Endothelial cell of umbilical vein (primary cell): ENCODE results near the gene TNRC6A. TPM values are rescaled to one million over a fixed set of nuclear protein-coding genes. Genes with fewer than 3 reads are reported as not detected.

ENCODE experiments used
- BruUV-seq: library from RNA; stranded (reverse); fragments of 400-500 nt; replicated peaks from 2 replicates; lab custom pipeline; 2021; lab: Mats Ljungman, UMichigan
- CTCF ChIA-PET: fragments of 300-600, 350-600 bp; sonication (Branson Sonifier 250); formaldehyde crosslinking; loops from one replicate; lab custom pipeline; 2021; ENCODE audit warnings: antibody characterized with exemption, inconsistent platforms; lab: Charles Lee
- POLR2A ChIA-PET: fragments of 300-600, 350-600 bp; sonication (Branson Sonifier 250); formaldehyde crosslinking; loops from one replicate; lab custom pipeline; 2021; ENCODE audit warnings: antibody characterized with exemption, inconsistent platforms; lab: Charles Lee
- DNase-seq: peaks from one replicate; pipeline ENCODE4 v3.0.0-alpha.2; 2011; ENCODE audit warnings: low read depth, low spot score
- FAIRE-seq: peaks from 2 replicates; lab custom pipeline; 2011; peaks lifted over from hg19 to GRCh38; lab: Jason Lieb, UNC
- H2AFZ ChIP-seq: 2 replicates; pipeline ENCODE4 v1.6.0; 2012; ENCODE audit warnings: low read depth, low read length, control low read depth, inconsistent platforms
- H3K27ac ChIP-seq: 2 replicates; pipeline ENCODE4 v1.5.1; 2011; ENCODE audit warnings: low read depth, mild to moderate bottlenecking, control low read depth, low read length, moderate library complexity; ENCODE audit not compliant: insufficient read depth
- H3K27me3 ChIP-seq, 2 experiments: 2 replicates each; pipeline versions ENCODE4 v1.6.0 to v1.6.1; 2011; ENCODE audit warnings: low read length in 2 of 2, mixed read lengths in 1 of 2; ENCODE audit not compliant: control insufficient read depth in 2 of 2, insufficient read depth in 2 of 2
- H3K36me3 ChIP-seq, 2 experiments: 2 replicates in 1 of 2; 3 replicates in 1 of 2; pipeline ENCODE4 v1.5.1; 2011; ENCODE audit warnings: low read length in 2 of 2, mild to moderate bottlenecking in 1 of 2, moderate library complexity in 1 of 2; ENCODE audit not compliant: control insufficient read depth in 2 of 2, insufficient read depth in 2 of 2; ENCODE audit errors: extremely low read depth in 1 of 2
- H3K4me1 ChIP-seq: 3 replicates; pipeline ENCODE4 v1.5.1; 2011; ENCODE audit warnings: mild to moderate bottlenecking, low read length; ENCODE audit not compliant: control insufficient read depth, insufficient read depth; ENCODE audit errors: extremely low read depth
- H3K4me2 ChIP-seq: 2 replicates; pipeline ENCODE4 v1.6.1; 2011; ENCODE audit warnings: low read length, control low read depth, mixed read lengths; ENCODE audit not compliant: insufficient read depth
- H3K4me3 ChIP-seq, 3 experiments: fragments of 200-600 bp in 1 of 3; sonication (generic), shearing (Covaris generic) in 1 of 3; replicated peaks in 1 of 3; 2 replicates each; pipeline ENCODE4 v1.5.1; 2011 to 2016; ENCODE audit warnings: control low read depth in 3 of 3, low read length in 3 of 3, mild to moderate bottlenecking in 2 of 3, inconsistent platforms in 1 of 3, low read depth in 1 of 3, moderate library complexity in 1 of 3; ENCODE audit not compliant: insufficient read depth in 1 of 3
- H3K79me2 ChIP-seq: 2 replicates; pipeline ENCODE4 v1.6.0; 2012; ENCODE audit warnings: low read length, inconsistent platforms; ENCODE audit not compliant: control insufficient read depth, insufficient read depth
- H3K9ac ChIP-seq: replicated peaks from 2 replicates; pipeline ENCODE3; 2011; ENCODE audit warnings: low read length, control low read depth; ENCODE audit not compliant: insufficient read depth; ENCODE audit errors: extremely low read depth
- H3K9me1 ChIP-seq: replicated peaks from 3 replicates; pipeline ENCODE4 v1.6.0; 2011; ENCODE audit warnings: mild to moderate bottlenecking, low read length; ENCODE audit not compliant: control insufficient read depth, insufficient read depth; ENCODE audit errors: extremely low read depth
- H3K9me3 ChIP-seq: replicated peaks from 2 replicates; pipeline ENCODE4 v1.5.1; 2012; ENCODE audit warnings: low read length, inconsistent platforms; ENCODE audit not compliant: control insufficient read depth, insufficient read depth
- H4K20me1 ChIP-seq: replicated peaks from 2 replicates; pipeline ENCODE3; 2011; ENCODE audit warnings: mild to moderate bottlenecking, low read length; ENCODE audit not compliant: control insufficient read depth, insufficient read depth; ENCODE audit errors: extremely low read depth
- EZH2 ChIP-seq: IDR thresholded peaks from 2 replicates; pipeline ENCODE4 v1.6.1; 2012; ENCODE audit warnings: borderline replicate concordance, low read depth, mild to moderate bottlenecking, moderate library complexity, low read length, inconsistent platforms; ENCODE audit not compliant: severe bottlenecking
- FOS ChIP-seq: IDR thresholded peaks from 2 replicates; pipeline ENCODE4 v1.6.1; 2011; ENCODE audit warnings: mild to moderate bottlenecking, low read length, moderate library complexity, borderline replicate concordance; ENCODE audit not compliant: insufficient read depth
- GATA2 ChIP-seq: IDR thresholded peaks from 2 replicates; pipeline ENCODE4 v1.7.0; 2011; ENCODE audit warnings: low read depth, mild to moderate bottlenecking, moderate library complexity, mixed read lengths, low read length; ENCODE audit not compliant: insufficient read length, insufficient read depth
- JUN ChIP-seq: IDR thresholded peaks from 2 replicates; pipeline ENCODE4 v1.6.1; 2011; ENCODE audit warnings: borderline replicate concordance, low read depth; ENCODE audit not compliant: insufficient read length, insufficient read depth
- MYC ChIP-seq: IDR thresholded peaks from one replicate; pipeline ENCODE4 v1.6.1; 2011; ENCODE audit warnings: mild to moderate bottlenecking, low read depth, low read length
- POLR2A ChIP-seq: IDR thresholded peaks from 2 replicates; pipeline ENCODE4 v1.6.1; 2012; ENCODE audit warnings: low read depth, mild to moderate bottlenecking, control low read depth, low read length
- POLR2AphosphoS5 ChIP-seq: IDR thresholded peaks from 2 replicates; pipeline ENCODE4 v1.6.1; 2012; ENCODE audit warnings: low read depth, mild to moderate bottlenecking, control low read depth, low read length, moderate library complexity; ENCODE audit not compliant: insufficient read depth
- dilution Hi-C: fragments of 300-500 bp; cut with MboI; formaldehyde crosslinking; loops from one replicate; pipeline ENCODE4 v1.15.0; 2019; ENCODE audit warnings: low sequenced_read_pairs; ENCODE audit not compliant: extremely low pct_ligation_motif_present
- intact Hi-C: fragments of 100-400 bp; cut with micrococcal nuclease; formaldehyde crosslinking; loops from one replicate; pipeline ENCODE4 v1.10.0; 2022
- polyA plus RNA-seq, 4 experiments: library from polyadenylated mRNA; depleted of rRNA in 3 of 4; stranded (reverse) in 3 of 4; unstranded in 1 of 4; fragments of >200 nt; gene quantifications; 2 replicates each; pipeline versions ENCODE4 v1.2.1 to v1.2.3, GENCODE V29; 2011 to 2012; ENCODE audit warnings: missing spikeins in 1 of 4
- total RNA-seq: library from RNA; stranded (reverse); gene quantifications from 2 replicates; pipeline ENCODE4 v1.2.3, GENCODE V29; 2021
- TF ChIP-seq, protein P1 (sequence below), 2 donors: IDR thresholded peaks; 1 replicate in 1 of 2; 2 replicates in 1 of 2; pipeline ENCODE4 v1.5.1; 2011; ENCODE audit warnings: low read length in 2 of 2, mild to moderate bottlenecking in 2 of 2, moderate library complexity in 2 of 2, control low read depth in 1 of 2, inconsistent platforms in 1 of 2, low read depth in 1 of 2; ENCODE audit not compliant: insufficient read depth in 1 of 2; ENCODE audit errors: extremely low read depth in 1 of 2

TNRC6A gene
- total and polyA plus RNA-seq, 2 donors (not counting 3 experiments of a cell fraction or from before 2014, with no cell fraction given): 39.3 to 74.5 TPM

- TF ChIP-seq GATA2 (no peak), POLR2AphosphoS5 (no peak), MYC (no peak), JUN (no peak), EZH2 (no peak), FOS (no peak), POLR2A (no peak)
- TF ChIP-seq, protein P1, sequence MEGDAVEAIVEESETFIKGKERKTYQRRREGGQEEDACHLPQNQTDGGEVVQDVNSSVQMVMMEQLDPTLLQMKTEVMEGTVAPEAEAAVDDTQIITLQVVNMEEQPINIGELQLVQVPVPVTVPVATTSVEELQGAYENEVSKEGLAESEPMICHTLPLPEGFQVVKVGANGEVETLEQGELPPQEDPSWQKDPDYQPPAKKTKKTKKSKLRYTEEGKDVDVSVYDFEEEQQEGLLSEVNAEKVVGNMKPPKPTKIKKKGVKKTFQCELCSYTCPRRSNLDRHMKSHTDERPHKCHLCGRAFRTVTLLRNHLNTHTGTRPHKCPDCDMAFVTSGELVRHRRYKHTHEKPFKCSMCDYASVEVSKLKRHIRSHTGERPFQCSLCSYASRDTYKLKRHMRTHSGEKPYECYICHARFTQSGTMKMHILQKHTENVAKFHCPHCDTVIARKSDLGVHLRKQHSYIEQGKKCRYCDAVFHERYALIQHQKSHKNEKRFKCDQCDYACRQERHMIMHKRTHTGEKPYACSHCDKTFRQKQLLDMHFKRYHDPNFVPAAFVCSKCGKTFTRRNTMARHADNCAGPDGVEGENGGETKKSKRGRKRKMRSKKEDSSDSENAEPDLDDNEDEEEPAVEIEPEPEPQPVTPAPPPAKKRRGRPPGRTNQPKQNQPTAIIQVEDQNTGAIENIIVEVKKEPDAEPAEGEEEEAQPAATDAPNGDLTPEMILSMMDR (IDR thresholded peaks at IDR 0.05; ENCODE audit: extremely low read depth in 1 of 2, insufficient read depth in 1 of 2, low read depth in 1 of 2, low read length in 2 of 2): peak; percentile 56
- Histone ChIP-seq H2AFZ (no peak overlapping the region), H3K4me3 (no peak overlapping the region), H3K9me1 (no peaks in the 10 kb centered on the region), H4K20me1 (no peaks in the 10 kb centered on the region), H3K9me3 (no peaks in the 10 kb centered on the region), H3K27me3 (no peaks in the 10 kb centered on the region), H3K27ac (no peak overlapping the region), H3K79me2 (no peaks in the 10 kb centered on the region), H3K4me1 (peaks cover 14% of the 10 kb centered on the region), H3K4me2 (no peak overlapping the region), H3K36me3 (no peaks in the 10 kb centered on the region), H3K9ac (no peak overlapping the region)
- POLR2A ChIA-PET: no interaction called here
- BruUV-seq: no TSS peak
- dilution Hi-C loops (no loop called here), intact Hi-C loops (loop anchor here (1.0 to 2.0 kb wide), 2 partner anchors 112 to 172 kb away; no protein-coding TSS in a partner anchor)
- CTCF ChIA-PET: interaction anchor here (0.9 to 4.5 kb wide), 9 partner anchors 10 to 121 kb away, joined by 3 to 31 read pairs (median 4); no protein-coding TSS in a partner anchor
- peak; percentile 64 for FAIRE-seq
- DNase-seq: peak; percentile 42
Measured at GRCh38 chr16:24689128-24689527, 40.3 kb upstream of the TNRC6A start.
